GM18511 (cell line): Measurements from ENCODE around the gene PLXNA2.
A peak's percentile ranks its signal among the peaks of the same experiment; 100 is the strongest.

Experiments
- ATAC-seq: cut with Tn5 transposase; IDR thresholded peaks from one replicate; pipeline ENCODE4 v1.9.1; 2021; ENCODE audit warnings: mild to moderate bottlenecking, moderate library complexity; ENCODE audit not compliant: unreplicated experiment

PLXNA2 gene

DNA sequence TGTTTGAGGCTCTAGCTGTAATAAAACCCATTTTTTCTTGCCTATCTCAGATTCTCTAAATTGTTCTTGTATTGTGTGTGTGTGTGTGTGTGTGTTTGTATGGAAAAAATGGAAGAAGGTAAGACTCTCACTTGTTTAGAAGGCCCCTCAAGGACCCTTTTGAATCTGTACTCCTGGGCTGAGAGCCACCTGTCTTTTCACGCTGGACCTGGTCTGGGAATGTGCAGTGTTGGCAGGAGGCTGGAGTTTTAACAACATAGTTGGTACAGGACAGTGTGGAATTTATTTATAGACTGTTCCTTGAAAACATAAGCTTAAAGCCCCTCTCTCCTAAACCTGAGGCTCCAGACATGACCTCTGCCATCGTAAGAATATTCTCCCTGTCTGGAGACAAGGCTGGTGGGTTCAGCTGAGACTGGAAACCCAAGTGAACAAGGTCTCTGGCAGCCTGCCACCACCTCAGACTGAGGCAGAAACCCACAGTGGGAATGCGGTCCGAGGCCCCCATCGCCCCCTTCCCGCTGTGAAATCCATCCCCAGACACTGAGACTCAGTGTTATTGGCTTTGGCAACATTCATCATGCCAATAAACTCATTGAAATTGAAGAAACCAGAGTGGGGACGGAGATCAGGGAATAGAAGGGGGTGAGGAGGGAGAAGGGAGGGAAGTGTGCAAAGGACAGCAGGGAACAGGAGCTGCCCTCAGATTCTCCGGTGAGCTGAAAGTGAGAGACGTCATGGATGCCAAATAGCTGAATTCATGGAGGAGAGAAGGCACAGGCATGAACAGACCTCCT is 24.6 kb upstream of the PLXNA2 start:
- ATAC-seq = no peak

DNA sequence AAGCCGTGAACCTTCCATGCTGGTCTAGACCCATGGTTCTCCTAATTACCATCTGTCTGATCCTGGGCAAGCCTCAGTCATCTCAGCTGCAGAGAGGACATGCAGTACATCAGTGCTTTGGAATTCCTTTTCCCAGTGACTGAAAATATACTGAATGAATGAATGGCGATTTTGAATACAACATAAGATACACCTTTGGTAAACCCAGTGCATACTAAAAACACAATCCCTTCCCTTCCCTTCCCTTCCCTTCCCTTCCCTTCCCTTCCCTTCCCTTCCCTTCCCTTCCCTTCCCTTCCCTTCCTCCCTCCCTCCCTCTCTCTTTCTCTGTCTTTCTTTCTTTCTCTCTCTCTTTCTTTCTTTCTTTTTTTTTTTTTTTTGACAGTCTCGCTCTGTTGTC is 21.3 kb upstream of the PLXNA2 start:
- no peak for ATAC-seq

DNA sequence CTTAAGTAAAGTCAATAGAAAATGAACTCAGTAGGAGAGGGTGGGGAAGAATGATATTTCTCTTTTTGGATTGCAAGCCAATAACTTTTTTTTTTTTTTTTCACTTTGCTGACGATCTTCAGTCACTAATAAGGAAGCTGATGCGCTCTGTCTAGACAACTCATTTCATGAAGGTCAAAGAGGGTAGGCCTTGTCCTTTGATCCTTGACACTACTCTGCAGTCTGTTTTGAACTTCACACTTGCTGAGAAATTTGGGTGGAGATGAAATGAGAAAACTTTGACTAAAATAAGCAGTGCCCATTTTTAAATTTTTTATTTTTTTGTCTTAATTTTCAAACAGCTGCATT is 20.9 kb upstream of the PLXNA2 start:
- no peak for ATAC-seq

DNA sequence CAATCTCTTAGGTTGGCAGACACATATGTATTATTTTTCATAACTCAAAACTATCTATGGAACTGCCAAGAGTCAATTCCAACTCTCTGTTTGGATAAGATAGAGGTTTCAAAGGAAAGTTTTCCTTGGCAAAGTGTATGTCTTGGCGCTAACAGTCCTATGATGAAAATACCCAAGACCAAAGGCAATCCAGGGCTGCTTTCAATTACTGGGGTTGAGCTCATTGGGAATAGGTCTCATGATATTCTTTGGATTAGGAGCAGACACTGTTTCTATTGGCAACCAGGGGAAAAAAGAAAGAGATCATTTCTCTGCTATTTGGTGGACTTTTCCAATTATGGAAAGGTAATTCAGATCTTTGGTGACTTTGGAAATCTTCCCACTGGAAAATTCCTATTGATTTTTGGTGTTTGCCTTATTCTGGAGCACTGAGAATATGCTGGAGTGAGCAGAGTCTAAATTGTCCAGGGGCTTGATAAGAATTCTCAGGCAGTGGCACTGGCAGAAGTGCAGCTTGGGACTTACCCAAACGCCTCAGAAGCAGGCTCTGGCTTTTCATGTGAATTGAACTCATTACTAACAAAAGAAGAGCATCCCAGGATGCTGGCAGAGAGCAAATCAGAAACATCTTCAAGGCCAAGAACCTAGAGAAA is 20.4 kb upstream of the PLXNA2 start:
- no peak for ATAC-seq

DNA sequence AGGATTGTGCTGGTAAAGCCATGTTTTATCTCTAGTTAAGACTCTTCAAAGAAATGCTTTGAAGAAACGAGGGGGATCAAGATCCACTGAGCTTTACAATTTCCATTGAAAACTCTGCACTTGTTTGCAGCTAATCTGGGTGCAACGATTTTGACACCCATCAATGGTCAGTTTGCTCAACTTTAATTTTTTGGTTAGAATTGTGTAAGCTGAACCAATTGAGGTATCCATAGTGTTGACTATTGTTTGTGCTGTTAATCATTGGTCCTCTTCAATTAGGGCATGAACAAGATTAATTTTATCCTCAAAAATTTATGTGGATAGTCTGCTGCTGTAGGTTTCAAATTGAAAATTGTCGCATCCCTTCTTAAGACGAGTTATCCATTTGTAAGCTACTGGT is 17.7 kb upstream of the PLXNA2 start:
- no peak for ATAC-seq

DNA sequence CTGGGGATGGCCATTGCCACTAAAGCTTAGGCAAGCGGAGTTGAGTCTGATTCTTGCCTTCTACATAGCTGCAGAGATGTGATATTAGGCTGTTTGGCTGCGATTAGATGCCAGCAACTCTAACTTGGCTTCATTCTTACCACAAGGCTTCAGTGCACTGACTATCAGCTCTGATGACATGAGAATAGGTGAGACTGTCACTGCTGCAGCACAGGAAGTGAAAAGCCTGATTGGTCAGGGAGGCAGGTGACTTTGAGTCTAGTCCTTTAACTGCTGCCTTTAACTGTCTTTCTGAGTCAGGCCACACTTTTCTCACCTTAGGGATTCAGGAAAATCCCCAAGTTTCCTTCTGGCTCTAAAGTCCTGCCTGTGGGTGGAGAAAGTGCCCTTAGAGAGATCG is 14.1 kb upstream of the PLXNA2 start:
- no peak for ATAC-seq

DNA sequence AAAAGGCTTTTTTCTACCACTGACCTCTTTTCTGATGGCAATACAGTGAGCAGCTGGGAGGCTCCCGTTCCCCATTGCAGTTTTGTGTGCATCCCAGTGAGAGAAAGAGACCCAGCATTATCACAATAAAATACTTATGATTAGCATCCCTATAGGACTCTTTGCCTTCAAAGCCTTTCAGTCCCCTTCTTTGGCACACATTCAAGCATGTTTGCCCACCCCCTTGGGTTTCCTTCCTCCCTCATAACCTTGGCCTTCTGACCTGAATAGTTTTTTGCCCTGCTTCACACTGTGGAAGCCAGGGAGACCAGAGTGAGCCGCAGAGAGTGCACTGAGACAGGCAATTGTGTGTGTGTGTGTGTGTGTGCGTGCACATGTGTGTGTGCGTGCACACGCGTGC is 13.2 kb upstream of the PLXNA2 start:
- ATAC-seq = no peak

DNA sequence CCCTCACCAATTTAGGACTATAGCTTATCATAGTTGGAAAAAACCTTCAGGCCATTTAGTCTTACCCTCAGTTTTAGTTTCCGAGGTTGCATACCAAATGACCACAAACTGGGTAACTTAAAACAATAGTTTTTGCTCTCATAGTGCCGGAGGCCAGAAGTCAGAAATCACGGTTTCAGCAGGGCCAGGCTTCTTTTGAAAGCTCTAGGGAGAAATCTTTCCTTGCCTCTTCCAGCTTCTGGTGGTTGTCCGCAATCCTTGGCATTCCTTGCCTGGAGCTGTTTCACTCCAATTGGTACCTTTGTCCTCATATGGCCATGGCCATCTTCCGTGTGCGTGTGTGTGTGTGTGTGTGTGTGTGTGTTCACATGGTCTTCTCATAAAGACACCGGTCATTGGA is 12.4 kb upstream of the PLXNA2 start:
- no peak for ATAC-seq

DNA sequence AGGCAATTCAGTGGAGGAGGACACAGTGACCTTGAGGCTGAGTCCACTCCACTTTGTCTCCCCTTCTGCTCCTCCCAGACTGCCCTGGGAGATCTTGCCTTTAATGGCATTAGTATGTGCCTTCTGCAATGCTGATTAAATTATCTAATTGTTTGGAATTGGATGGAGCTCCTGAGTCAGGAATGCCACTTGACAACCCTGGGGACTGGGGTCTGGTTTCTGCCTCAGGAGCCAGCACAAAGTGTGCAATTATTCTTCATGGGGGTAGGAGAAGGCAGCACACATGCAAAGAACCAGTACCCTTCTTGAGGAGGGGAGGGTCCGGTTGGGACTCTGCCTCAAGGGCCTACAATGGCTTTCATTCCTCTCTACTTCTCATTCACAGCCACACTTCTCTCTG is 11.9 kb upstream of the PLXNA2 start:
- ATAC-seq = no peak

DNA sequence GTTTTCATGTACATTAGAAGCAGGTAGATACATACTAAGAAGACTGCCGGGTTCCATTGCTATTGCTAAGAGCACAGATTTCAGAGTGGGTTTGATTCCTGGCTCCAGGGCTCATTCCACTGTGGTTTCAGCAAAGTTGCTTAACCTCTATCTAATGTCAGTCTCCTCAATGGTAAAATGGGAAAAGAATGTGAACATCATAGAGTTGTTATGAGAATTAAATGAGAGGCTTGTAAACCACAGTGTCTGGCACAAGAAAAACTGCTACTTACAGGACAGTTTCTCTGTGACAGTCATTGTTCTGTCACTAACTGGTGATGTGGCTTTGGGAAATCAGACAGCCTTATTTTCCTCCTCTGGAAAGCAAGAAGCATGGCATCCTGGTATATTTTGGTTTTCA is 10.7 kb upstream of the PLXNA2 start:
- no peak for ATAC-seq

DNA sequence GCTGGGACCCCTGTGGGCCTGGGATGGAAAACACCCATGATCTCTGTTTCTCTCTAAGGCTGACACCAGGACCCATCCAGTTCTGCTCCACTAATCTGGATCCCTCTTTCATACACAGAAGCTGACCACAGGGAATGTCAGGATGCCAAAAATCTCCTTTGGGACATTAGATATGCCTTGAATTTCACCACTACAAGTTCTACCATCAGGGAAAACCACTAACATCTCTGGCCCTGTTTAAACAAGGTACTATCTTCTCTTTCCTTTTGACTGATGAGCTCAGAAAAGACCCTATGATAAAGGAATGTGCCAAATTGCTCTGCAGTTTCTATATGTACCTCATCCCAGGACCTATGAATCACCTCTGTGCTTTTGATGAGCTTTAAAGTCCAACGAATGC is 10.2 kb upstream of the PLXNA2 start:
- no peak for ATAC-seq

DNA sequence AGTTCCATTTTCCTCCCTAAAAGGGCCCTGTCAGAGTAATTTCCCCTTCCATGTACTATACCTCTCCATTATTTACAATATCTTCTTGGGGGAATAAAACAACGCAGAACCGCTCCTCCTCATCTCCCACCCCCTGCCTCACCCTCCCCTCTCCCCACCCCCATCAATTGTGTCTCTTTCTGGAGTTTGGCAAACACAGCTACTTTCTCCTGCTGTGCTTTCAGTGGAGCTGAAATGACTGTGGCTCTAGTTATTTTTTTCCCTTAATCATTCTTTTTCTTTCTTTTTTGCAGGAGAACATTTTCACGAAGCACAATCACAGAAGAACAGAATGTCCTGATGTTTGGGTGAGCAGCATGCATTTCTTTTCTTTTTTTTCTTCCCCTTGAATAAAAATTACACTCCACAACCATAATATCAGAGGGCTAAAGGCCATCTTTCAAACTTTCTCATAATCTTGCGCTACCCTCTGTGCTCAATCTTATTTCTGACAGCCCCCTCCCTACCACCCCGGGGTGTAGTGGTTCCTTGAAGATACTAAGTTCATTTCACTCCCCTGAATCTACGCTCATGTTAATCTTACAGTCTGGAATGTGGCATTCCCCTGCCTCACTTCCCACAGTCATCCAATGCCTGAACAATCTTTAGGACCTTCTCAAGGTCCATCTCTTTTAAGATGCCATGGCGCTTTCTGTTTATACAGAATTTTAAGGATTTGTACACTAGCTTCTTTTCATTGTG is 8.8 kb upstream of the PLXNA2 start:
- ATAC-seq = no peak

DNA sequence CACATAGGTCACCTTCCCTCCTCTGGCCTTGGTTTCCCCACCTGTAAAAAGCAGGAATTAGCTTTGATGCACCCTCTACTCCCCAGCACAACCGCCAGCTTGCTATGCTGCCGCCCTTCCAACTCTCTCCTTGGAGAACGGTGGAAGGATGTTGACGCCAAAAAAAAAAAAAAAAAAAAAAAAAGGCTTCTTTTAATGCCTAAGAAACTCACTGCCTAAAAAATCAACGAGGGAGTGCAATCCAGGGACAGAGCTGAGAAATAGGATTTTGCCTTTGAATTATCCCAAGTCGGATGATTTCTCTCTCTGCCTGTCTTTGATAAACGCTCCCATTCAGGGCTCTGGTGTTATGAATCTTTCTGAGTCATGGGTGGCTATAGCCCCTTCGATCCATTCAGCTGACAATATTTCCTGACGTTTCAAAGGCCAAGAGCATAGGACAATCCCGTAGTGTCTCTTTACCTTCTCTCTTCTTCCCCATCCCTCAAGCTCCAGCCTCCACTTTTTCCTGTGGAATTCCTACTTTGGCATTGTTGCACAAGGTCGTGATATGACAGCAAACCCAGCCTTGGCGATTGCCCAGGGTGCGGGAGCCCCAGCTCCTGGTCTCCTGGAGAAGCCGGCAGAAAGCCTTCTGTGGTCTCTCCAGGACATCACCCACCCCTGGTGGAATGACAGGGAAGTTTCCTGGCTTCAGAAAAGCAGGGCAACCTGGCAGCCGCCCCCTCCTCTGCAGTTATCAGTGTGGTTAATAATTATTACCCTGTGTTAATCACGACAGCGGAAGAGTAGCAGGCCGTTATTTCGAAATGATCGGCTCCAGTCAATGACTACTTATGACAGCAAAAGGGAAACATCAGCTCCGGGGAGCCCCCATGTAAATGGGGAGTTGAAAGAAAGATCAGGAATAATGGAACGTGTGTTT is 8.0 kb upstream of the PLXNA2 start:
- no peak for ATAC-seq

DNA sequence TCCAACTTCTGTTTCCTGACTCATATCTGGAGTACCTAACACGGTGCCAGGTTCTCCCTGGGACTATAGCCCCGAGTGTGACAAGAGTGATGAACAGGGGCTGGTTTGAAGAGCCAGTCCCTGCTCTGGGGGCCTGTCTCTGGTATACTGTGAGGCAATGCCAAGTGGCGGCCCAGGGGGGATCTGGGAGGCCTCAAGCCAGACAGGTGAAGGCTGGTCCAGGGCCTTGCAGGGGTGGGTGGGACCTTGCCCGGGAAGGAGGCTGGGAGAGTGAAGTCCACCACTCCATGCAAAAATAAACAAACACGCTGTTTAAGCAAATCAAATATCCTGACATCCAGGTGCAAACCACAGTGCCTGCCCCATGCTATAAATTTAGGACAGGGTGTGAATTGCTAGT is 6.8 kb upstream of the PLXNA2 start:
- no peak for ATAC-seq

DNA sequence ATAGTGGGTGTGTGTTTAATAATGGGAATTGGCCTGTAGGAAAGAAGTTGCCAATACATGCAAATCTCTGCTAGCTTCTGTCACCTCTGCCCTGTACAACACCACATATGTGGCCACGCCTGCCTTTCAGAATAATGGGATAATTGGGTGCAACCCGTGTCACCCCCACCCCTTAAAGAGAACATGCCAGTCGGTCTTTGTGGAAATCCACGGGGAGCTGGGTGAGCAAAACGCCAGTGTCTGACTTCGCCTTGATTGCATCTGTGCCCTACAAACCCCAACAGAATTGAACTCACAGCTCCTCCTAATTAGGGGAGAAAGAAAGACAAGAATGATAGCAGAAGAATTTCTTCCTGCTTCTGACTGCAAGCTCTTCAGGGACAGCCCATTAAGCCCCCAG is 6.4 kb upstream of the PLXNA2 start:
- ATAC-seq = no peak

DNA sequence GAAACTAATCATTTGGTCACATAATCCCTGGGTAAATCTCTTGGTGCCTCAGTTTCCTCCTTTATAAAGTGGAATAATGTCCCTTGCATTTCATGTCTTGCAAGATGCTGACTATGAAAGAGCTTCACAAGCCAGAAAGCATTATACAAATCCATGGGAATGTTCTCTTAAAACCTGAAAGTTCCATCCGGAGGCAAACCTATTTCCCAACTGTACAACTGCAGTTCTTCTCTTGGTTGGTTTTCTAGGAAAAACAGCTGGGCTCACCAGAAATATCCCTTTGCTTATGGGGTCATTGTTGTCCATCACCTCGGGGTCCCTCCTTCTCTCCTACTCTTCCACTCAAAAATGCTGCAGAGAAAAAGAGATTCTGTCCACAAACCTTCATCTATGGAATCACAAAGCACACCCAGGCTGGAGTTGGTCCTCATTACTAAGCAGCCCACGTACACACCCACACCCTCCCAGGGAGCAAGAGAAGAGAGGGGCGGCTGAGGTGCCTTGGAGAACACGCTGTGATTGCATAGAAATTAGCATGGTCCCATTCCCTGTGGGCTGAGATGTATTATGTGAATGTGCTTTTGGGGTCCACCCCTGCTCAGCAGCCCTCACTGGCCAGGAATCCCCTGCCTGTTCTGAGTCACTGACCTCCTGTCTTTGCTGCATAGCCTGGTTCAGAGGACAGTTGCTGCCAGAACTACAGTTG is 5.0 kb upstream of the PLXNA2 start:
- ATAC-seq = no peak

DNA sequence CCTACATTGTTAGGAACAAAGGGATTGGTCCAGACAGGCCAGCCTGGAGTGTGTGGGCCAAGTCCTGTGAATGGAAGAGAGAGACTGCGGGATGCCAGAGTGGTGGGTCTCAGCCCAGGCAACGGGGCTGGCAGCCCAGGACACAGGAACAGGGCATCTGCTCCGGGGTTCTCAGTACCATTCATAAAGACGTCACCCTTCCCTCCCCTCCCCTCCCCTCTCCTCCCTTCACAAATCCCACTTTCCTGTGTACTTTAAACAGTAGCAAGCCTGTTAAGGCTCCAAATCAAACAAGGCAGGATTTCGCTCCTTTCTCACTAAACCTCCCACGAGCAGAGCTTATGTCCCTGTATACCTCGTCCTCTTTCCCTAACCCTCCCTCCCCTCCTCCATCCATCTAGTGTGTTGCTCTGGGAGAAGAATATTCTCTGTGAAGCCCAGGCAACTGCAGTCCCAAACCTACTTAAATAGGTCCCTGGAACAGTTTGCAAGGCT is 4.2 kb upstream of the PLXNA2 start:
- ATAC-seq = no peak

DNA sequence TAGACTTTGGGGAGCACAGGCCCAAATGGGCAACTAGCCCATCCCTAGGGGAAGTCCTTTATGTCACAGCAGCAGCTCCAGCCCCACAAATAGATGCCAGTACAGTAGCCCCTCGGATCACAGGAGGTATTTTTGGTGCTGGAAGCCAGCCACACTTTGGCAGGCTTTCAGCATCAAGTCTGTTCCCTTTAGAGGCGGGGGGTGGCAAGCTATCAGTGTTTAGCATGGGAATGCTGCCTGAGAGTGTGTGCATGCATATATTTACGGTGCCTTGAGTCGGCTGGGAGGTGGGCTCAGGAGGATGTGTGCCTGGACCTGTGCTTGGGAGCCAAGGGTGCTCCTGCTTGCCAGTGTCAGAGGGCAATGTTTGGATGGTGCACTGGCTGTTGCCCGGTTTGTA is 3.5 kb upstream of the PLXNA2 start:
- no peak for ATAC-seq

DNA sequence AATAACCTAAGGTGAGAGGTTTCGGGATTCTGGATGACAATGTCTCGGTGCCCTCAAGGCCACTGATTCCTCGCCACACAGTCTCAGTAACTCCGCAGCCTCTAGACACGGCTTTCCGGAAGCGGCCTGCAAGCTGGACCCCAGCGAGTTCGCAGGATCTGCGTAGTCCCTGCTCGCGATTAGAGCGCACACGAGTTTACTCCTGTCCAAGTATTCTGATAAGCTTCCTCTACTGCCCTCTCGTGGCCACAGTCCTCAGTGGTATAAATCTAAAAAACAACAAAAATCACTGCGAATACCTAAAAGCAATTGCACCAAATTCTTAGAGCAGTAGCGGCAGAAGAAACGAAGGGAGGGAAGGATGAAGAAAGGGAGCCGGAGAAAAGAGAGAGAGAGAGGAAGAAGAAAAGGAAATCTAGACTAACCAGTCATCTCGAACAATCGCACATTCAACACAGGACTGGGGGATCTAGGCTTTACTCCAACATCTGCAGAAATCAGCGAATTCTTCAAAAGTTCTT is 1.1 kb upstream of the PLXNA2 start:
- peak; percentile 73 for ATAC-seq

DNA sequence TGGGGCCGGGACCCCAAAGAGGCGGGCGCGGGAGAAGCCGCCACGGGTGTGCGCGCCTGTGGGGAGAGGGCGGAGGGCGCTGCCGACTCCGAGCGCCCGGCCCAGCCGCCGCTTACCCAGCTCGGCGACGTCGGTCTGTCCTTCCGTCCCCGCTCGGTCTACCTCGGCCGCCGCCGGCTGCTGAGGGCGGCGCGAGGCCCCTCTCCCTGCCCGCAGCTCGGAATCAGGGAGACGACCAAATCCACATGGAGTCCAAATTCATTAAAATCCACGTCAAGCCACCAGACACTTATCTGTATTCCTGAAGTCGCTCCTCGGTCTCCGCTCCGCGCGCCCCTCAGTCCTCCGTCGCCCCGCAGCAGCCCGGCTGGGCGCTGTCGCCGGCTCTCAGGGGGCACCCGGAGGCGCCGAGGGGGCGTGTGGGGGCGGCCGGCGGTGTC is 637 bp downstream of the PLXNA2 start:
- no peak for ATAC-seq
